DMS153 treated with DMSO at 0.1 percent for 48 hours (cell line): ENCODE results near the gene KDM6A.
"Not testable (repeated sequence)": the region's sequence is repeated elsewhere in the genome, so short reads cannot be mapped to it uniquely, and the experiment has no call there.

Experiments used
- DNase-seq: peaks from one replicate; lab custom pipeline; 2025; ENCODE audit not compliant: unreplicated experiment; lab: John Stamatoyannopoulos, UW

The KDM6A gene

DNA sequence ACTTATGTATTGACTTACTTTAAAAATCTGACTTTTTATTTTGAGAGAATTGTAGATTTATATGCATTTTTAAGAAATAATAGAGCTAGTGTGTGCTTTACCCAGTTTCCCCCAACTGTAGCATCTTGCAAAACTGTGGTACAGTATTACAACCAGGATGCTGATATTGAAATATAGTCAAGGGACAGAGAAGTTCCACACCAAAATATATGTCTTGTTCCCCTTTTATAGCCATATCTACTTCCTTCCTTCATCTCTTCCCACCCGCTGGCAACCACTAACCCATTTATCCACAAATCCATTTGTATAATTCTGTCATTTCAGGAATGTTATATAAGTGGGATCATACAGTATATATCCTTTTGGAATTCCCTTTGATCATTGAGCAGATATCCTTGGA, 16.8 kb downstream of the KDM6A start:
- DNase-seq, result no peak

DNA sequence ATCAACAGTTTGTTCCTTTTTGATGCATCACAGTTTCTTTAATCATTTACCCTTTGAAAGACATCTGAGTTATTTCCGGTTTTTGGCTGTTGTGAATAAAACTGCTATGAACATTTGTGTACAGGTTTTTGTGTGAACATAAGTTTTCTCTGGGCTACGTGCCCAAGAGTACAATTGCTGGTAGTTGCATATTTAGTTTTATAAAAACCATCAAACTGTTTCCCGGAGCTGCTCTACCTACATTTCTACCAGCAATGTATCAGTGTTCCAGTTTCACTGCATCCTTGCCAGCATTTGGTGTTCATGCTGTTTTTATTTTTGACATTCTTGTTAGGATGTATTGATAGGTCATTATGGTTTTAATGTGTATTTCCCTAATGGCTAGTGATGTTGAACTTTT, 17.3 kb downstream of the KDM6A start:
- no peak for DNase-seq

DNA sequence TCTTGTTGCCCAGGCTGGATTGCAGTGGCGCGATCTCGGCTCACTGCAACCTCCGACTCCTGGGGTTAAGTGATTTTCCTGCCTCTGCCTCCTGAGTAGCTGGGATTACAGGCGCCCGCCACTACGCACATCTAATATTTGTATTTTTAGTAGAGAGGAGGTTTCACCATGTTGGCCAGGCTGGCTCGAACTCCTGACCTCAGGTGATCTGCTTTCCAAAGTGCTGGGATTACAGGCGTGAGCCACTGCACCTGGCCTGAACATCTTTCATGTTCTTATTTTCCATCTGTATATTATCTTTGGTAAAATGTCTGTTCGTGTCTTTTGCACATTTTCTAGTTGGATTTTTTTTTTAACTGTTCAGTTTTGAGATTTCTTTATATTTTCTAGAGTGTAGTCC, 17.7 kb downstream of the KDM6A start:
- DNase-seq, result not testable (repeated sequence)

DNA sequence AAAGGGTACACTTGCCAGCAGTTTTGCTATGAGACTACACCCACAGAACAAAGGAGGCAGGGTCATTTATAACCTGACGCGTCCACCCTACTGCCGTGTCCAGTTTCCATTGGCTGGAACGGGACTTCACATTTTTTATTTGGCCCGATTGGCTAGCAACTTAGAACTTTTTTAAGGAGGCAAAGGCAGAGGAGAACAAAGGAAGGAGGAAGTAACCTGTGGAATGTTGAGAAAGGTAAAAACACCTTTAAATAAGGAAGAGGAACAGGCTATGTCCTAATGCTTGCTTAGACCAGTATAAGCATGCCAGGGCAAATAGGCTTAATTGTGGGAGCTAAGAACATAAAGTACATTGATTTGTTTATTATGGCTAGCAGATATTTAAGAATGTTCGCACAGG, 18.7 kb downstream of the KDM6A start:
- no peak for DNase-seq

DNA sequence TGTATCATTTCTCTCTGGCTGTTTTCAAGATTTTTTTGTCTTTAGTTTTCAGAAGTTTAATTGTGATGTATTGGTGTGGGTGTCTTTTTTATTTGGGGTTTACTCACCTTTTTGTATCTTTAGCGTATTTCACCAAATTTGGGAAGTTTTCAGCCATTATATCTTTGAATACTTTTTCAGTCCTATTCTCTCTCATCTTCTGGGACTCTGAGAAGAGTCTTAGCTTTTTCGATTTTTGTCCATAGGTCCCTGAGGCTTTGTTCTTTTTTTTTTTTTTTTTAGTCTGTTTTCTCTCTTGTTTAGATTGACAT, 23.8 kb downstream of the KDM6A start:
- no peak for DNase-seq

DNA sequence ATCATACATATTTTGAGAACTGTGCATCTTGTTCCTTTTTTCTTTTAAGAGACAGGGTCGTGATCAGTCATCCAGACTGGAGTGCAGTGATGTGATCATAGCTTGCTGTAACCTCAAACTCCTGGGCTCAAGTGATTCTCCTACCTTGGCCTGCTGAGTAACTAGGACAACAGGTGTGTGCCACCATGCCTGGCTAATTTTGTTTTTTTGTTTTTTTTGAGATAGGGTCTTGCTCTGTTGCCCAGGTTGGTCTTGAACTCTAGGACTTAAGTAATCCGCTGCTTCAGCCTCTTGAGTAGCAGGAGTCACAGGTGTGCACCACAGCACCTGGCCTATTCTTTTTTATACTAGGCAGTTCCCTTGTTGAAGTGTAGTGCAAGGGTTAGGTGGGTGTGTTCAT, 24.6 kb downstream of the KDM6A start:
- DNase-seq, result no peak

DNA sequence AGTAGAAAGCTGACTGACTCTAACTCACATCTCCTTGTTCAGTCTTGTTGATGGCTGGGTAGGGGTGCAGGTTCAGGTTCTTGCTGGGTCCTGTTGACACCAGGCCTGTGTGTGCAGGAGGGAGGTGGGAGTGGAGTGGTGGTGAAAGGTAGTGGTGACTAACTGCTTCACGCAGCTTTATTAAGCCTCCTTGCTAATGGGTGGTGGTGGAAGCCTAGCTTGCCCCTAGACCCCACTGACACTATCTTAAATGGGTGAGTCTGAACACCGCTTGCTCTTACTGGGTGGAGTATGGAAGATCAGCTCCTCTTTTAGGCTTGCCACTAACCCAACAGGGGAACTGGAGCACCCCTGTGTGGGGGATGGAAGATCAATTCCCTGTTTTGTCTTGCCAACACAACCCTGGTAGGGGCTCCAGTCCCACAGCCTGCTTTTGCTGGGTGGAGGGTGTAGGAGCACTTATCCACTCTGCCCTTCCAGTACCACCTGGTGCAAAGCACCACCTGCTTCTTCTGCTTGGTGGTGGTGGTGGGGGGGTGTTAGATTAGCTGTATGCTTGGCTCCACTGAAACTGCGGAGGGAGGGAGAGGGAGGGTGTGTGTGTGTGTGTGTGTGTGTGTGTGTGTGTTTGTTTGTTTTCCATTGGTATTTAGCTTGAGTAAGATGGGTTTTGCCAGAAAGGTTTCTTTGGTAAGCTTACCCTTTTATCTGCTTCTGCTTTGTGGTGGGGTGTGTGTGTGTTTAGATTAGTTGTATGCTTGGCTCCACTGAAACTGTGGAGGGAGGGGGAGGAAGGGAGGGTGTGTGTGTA, 25.6 kb downstream of the KDM6A start:
- DNase-seq, result no peak

DNA sequence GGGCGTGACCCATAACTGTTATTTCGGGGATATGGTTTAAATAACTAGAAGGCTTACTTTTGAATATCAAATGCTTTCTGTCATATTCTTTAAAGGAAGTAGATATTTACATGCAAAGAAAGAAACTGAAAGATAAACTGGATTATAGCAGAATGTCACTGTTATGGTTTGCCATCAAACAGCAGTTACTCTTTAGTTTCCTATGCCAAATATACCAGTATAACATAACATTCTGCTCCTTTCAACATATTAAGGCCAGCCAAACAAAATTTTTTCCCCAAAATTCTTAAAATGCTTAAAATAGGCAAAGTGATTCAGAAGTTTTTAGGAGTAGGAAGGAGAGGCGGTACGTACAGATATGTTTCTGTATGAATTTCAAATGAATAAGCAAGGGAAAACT, 27.0 kb downstream of the KDM6A start:
- no peak for DNase-seq

DNA sequence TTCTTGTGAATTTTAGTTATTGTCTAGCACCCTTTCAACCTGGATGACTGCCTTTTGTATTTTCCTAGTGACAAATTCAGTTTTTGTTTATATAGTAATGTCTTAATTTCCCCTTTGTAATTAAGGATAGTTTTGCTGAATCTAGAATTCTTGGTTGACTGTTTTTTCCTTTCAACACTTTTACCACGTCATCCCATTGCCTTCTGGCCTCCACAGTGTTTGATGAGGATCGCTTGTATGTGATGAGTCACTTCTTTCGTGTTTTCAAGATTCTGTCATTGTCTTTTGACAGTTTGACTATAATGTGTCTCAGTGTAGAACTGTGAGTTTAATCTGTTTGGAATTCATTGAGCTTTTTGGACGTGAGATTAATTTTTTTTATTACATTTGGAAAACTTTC, 30.1 kb downstream of the KDM6A start:
- DNase-seq, result no peak

DNA sequence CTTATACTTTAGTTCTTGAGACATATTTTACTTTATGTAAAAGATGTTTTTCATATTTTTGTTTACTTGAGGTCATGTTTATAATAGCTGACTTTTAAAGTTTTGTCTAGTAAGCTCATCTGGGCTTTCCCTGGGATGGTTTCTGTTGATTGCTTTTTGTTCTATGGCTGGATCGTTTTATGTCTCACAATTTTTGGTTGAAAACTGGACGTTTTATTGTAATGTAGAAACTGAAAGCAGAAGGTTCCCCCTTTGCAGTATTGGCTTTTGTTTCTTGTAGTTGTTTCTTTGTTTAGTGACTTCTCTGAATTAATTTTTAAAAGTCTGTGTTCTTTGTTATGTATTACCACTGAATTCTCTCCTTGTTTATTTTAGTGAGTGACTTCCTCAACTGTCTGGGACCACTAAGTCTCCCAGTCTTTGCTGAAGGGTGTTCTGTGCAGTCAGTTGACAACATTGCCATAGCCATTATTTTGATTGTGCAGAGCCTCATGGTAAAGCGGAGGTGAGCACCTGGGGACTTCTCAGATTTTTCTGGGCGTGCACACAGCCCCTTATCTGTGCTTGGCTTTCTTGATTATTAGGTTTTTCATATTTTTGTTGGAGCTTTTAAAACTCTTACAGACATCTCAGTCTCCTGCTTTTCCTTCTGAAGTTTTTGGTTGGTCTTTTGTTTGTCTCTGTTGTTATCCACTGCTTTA, 31.0 kb downstream of the KDM6A start:
- DNase-seq, result no peak

DNA sequence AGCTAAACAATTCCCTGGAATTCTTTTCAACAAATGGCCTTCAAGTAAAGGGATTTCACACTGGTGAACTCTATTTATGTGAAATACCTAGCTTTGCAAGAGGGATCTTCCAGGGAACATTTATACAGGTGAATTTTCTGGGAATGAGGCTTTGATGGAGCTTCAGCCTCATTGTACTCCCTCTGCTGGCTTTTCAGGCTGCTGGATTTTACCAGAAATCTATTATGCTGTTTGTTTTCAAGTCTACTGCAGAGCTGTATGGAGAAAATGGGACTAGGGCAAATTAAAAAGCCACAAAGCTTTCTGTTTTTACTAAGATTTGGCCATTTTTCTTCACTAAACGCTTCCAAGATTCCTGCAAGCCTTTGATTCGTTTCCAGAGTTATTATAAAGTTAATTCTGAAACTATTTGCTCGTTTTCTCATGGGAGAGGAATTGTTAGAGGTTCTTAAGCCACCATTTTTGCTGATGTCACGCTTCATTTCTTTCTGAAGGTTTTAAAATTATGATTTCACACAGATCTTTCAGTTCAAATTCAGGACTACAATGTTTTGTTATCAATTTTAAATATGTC, 31.6 kb downstream of the KDM6A start:
- no peak for DNase-seq

DNA sequence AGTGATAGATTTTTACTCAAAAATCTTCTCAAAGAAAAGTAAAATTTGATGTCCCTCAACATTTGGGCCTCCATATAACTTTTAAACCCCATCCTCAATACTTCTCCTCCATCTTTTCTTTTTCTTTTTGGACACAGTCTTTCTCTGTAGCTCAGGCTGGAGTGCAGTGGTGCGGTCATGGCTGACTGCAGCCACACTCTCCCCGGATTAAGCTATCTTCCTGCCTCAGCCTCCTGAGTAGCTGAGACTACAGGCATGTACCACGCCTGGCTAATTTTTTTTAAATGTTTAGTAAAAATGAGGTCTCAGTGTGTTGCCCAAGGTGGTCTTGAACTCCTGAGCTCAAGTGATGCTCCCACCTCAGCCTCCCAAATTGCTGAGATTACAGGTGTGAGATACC, 33.1 kb downstream of the KDM6A start:
- DNase-seq, result no peak

DNA sequence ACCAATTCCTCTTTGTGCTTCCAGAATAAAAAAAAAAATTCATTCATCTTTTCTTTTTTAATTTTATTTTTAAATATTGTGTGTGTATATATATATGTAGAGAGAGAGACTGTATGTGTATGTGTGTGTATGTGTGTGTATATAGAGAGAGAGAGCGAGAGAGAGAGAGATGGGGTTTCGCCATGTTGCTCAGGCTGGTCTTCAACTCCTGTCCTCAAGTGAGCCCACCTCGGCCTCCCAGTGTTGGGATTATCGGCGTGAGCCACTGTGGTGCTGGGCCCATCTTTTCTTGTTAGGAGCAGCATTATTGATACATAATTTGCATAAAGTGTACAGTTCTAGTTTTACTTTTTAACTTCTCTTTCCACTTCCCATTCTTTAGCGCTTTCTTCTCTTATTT, 33.6 kb downstream of the KDM6A start:
- no peak for DNase-seq

DNA sequence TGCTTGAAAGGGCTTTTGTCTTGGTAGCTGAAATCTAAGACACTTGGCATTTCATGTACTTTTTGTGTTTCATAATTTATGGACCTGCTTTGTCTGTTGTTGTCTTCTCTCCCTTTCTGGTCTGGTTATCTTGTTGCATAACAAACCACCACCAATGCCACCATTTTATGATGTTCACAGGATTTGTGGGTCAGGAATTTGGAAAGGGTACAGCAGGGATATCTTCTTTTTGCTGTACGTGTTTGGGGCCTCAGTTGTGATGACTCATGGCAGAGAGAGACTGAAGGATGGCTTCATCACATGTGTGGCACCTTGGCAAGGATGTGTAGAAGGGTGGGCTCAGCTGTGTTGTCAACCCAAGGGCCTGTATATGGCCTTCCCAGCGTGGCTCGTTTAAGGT, 35.2 kb downstream of the KDM6A start:
- DNase-seq, result no peak

DNA sequence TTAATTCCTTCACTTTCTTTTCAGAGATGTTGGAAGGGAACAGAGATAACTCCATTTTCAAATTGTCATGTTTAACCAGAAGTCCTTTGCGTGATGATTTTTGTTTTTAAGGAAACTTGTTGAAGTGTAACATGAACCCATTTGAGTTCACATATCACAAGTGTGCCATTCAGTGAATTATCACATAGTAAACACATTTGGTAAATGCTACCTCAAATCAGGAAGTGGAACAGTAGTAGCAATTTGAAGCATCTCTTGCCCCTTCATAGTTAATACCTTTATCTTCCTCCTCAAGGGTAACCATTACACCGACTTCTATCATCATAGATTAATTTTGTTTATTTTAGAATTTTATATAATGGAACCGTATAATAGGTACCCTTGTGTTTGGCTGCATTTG, 35.8 kb downstream of the KDM6A start:
- DNase-seq, result no peak

DNA sequence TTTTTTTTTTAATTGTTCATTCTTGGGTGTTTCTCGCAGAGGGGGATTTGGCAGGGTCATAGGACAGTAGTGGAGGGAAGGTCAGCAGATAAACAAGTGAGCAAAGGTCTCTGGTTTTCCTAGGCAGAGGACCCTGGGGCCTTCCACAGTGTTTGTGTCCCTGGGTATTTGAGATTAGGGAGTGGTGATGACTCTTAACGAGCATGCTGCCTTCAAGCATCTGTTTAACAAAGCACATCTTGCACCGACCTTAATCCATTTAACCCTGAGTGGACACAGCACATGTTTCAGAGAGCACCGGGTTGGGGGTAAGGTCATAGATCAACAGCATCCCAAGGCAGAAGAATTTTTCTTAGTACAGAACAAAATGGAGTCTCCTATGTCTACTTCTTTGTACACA, 37.5 kb downstream of the KDM6A start:
- DNase-seq, result not testable (repeated sequence)

DNA sequence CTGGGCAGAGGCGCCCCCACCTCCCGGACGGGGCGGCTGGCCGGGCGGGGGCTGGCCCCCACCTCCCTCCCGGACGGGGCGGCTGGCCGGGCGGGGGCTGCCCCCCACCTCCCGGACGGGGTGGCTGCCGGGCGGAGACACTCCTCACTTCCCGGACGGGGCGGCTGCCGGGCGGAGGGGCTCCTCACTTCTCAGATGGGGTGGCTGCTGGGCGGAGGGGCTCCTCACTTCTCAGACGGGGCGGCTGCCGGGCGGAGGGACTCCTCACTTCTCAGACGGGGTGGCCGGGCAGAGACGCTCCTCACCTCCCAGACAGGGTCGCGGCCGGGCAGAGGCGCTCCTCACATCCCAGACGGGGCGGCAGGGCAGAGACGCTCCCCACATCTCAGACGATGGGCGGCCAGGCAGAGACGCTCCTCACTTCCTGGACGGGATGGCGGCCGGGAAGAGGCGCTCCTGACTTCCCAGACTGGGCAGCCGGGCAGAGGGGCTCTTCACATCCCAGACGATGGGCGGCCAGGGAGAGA, 38.1 kb downstream of the KDM6A start:
- DNase-seq, result not testable (repeated sequence)

DNA sequence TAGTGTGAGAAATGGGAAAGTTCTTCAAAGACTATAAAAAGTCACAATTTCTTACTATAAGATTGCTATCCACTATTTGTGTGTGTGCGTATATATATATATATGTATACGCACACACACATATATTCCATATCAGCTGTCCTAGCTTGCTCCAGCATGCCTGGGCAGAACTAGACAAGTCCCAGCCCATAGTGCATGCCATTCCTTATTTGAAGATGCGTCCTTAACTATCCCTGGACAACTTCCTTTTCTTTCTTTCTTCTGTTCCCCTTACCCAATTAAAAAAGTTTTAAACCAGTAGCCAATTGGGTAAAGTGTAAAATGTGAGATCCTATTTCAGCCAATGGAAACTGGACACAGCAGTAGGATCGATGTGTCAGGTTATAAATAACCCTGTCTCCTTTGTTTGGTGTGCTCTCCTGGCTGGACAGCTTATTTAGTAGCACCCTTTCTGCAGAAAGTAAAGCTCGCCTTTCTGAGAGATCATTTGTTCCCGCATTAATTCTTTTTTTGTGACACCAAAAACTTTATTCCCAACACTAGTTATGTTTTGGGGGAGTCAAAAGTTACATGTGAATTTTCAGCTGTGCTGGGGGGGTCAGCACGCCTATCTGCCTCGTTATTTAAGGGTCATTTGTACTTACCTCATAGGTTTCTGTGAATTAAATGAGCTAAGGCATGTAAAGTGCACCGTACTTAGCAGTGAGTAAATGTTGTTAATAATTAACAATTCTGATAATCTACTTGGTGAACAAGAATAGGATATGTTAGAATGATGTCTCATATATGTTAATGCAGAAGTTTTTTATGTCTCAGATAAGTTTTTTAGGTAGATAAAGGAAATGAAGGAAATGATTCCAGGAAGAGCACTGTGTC, 40.9 kb downstream of the KDM6A start:
- DNase-seq, result no peak

DNA sequence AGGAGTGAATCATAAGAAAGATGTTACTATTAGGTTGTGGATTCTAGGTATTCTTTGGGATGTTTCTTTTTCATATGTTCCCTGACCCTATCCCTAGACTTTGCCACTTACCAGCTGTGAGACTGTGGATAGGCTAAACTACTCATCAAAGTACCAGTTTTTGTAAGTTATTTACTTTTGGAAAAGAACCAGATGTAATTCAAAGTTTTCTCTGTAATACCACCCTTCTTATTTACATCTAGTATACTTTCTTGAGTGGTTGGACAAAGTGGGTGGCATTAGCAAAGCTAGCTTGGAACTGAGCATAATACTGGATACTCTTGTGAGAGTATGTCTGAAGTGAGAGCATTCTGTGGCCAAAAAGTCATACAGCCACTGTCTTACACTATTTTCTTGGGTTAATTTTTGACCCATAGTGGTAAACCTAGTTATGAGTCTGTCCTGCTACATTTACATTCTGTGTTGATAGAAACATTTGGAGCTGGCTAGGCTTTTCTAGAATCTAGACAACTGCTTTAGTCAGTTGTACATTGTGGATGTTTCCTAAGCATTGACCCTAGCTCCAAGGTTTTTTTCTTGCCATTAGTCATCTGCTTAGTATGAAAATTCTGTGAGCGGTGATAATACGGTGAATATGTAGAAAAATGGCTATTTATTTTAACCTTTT, 41.7 kb downstream of the KDM6A start:
- DNase-seq, result no peak

DNA sequence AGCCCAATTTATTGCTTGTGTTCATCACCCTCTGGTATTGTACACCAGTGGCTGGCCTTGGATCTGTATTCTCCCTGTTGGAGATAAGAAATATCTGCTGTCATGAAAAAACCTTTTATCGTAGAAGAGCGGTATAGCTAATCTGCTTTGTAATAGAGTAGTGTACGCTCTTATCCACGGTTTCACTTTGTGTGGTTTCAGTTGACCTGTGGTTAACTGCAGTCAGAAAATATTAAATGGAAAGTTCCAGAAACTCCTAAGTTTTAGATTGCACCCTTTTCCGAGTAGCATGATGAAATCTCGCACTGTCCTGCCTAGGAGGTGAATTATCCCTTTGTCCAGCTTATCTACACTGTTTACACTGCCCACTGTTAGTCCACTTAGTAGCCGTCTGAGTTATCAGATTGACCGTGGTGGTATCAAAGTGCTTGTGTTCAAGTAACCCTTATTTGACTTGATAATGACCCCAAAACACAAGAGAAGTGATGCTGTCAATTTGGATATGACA, 42.4 kb downstream of the KDM6A start:
- no peak for DNase-seq

DNA sequence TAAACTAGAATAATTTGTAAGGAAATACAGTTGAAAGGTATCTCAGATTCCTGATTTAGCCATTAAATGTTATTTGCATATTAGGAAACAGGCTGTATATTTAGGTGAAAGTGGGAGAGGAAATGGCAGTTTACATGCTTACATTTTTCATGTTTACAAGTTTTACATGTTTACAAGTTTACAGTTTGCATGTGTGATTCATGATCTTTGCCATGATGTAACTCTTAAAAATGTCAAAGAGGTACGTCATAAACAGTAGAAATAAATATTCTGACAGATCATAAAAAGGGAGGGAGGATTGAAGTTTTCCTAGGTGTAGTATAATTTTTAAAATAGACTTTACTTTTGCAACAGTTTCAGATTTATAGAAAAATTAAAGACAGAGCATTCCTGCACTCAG, 45.7 kb downstream of the KDM6A start:
- DNase-seq, result no peak
